Neural cell (in vitro differentiated cells): Measurements from ENCODE around the gene PAPOLG.

Experiments
- EP300 ChIP-seq: fragments of 450-650 bp; conservative IDR thresholded peaks from 2 replicates; pipeline ENCODE4 v1.6.1; 2014; ENCODE audit warnings: antibody characterized with exemption, mild to moderate bottlenecking, moderate library complexity; ENCODE audit not compliant: poor library complexity, severe bottlenecking
- EZH2 ChIP-seq: fragments of 200-600, 300-800 bp; shearing (Covaris generic), sonication (generic); IDR thresholded peaks from 2 replicates; pipeline ENCODE4 v1.6.1; 2014; ENCODE audit warnings: antibody characterized with exemption, low read length, borderline replicate concordance, mild to moderate bottlenecking; ENCODE audit not compliant: insufficient read depth, poor library complexity, severe bottlenecking
- MXI1 ChIP-seq: fragments of 450-650 bp; conservative IDR thresholded peaks from 2 replicates; pipeline ENCODE4 v1.6.1; 2014; ENCODE audit warnings: antibody characterized with exemption, mild to moderate bottlenecking; ENCODE audit not compliant: poor library complexity, severe bottlenecking
- POLR2AphosphoS5 ChIP-seq: IDR thresholded peaks from 2 replicates; pipeline ENCODE4 v1.6.1; 2012
- RAD21 ChIP-seq: fragments of 450-650 bp; conservative IDR thresholded peaks from 2 replicates; pipeline ENCODE4 v1.6.1; 2014; ENCODE audit warnings: antibody characterized with exemption, mild to moderate bottlenecking, moderate library complexity
- SMC3 ChIP-seq: fragments of 450-650 bp; conservative IDR thresholded peaks from 2 replicates; pipeline ENCODE4 v1.6.1; 2014; ENCODE audit warnings: antibody characterized with exemption, mild to moderate bottlenecking, moderate library complexity; ENCODE audit not compliant: poor library complexity
- TF ChIP-seq, protein P1 (sequence below): fragments of 450-650 bp; IDR thresholded peaks from 2 replicates; pipeline ENCODE4 v1.5.1; 2014; ENCODE audit warnings: antibody characterized with exemption, mild to moderate bottlenecking, moderate library complexity; ENCODE audit not compliant: poor library complexity, severe bottlenecking
- TF ChIP-seq, protein P2 (sequence below): IDR thresholded peaks from 2 replicates; pipeline ENCODE4 v1.6.1; 2012; ENCODE audit warnings: borderline replicate concordance

DNA sequence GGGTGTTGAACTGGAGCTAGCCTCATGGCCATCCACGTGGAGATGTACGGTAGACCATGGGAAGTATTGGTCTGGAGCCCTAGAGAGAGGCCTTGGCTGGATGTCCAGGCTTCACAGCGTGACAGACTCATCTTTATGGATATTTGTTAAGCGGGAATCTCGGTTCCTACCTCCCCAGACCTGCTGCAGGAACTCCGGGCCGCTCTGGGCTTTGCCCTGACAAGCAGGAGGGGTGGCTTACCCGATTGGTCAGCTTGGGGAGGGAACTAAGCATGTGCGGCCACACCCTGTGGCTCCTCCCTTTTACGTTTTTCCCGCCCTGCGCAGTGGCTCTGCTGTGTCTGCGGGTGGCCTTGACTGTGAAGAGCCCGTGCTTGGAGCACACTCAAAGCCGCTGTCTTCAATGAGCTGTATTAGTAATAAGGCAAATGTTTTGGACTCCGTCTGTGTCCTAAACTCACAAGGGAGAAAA is 52.3 kb downstream of the PAPOLG start:
- TF ChIP-seq POLR2AphosphoS5, result no peak
- no peak for TF ChIP-seq EZH2
- TF ChIP-seq, protein P1, sequence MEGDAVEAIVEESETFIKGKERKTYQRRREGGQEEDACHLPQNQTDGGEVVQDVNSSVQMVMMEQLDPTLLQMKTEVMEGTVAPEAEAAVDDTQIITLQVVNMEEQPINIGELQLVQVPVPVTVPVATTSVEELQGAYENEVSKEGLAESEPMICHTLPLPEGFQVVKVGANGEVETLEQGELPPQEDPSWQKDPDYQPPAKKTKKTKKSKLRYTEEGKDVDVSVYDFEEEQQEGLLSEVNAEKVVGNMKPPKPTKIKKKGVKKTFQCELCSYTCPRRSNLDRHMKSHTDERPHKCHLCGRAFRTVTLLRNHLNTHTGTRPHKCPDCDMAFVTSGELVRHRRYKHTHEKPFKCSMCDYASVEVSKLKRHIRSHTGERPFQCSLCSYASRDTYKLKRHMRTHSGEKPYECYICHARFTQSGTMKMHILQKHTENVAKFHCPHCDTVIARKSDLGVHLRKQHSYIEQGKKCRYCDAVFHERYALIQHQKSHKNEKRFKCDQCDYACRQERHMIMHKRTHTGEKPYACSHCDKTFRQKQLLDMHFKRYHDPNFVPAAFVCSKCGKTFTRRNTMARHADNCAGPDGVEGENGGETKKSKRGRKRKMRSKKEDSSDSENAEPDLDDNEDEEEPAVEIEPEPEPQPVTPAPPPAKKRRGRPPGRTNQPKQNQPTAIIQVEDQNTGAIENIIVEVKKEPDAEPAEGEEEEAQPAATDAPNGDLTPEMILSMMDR, result no peak
- no peak for TF ChIP-seq MXI1
- TF ChIP-seq EP300, result no peak
- TF ChIP-seq SMC3, result no peak
- no peak for TF ChIP-seq RAD21
- TF ChIP-seq, protein P2, sequence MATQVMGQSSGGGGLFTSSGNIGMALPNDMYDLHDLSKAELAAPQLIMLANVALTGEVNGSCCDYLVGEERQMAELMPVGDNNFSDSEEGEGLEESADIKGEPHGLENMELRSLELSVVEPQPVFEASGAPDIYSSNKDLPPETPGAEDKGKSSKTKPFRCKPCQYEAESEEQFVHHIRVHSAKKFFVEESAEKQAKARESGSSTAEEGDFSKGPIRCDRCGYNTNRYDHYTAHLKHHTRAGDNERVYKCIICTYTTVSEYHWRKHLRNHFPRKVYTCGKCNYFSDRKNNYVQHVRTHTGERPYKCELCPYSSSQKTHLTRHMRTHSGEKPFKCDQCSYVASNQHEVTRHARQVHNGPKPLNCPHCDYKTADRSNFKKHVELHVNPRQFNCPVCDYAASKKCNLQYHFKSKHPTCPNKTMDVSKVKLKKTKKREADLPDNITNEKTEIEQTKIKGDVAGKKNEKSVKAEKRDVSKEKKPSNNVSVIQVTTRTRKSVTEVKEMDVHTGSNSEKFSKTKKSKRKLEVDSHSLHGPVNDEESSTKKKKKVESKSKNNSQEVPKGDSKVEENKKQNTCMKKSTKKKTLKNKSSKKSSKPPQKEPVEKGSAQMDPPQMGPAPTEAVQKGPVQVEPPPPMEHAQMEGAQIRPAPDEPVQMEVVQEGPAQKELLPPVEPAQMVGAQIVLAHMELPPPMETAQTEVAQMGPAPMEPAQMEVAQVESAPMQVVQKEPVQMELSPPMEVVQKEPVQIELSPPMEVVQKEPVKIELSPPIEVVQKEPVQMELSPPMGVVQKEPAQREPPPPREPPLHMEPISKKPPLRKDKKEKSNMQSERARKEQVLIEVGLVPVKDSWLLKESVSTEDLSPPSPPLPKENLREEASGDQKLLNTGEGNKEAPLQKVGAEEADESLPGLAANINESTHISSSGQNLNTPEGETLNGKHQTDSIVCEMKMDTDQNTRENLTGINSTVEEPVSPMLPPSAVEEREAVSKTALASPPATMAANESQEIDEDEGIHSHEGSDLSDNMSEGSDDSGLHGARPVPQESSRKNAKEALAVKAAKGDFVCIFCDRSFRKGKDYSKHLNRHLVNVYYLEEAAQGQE, result no peak
